ENCODE results near the gene GRK5. TPM values are rescaled to one million over a fixed set of nuclear protein-coding genes. Genes with fewer than 3 reads are reported as not detected.

GRK5 gene
- total RNA-seq, 6 experiments from 2014 or later, result 9.7 to 16.8 (median 15.9) TPM

GRCh38 chr10:119478111-119478802 is 270.9 kb downstream of the GRK5 start:
- Mint-ChIP-seq H3K27ac (no peak overlapping the region), H3K9me3 (0 out of 2 replicates have a peak, but pooled peaks cover 3% of the 10 kb centered on the region), H3K4me3 (no peak overlapping the region), H3K36me3 (ENCODE audit: low read depth) (no peaks in the 10 kb centered on the region), H3K27me3 (ENCODE audit: insufficient read depth) (peaks cover 47% of the 10 kb centered on the region), H3K4me1 (ENCODE audit: low read depth) (peaks cover 13% of the 10 kb centered on the region)
- DNase-seq, result no peak
- TF ChIP-seq, protein P1, sequence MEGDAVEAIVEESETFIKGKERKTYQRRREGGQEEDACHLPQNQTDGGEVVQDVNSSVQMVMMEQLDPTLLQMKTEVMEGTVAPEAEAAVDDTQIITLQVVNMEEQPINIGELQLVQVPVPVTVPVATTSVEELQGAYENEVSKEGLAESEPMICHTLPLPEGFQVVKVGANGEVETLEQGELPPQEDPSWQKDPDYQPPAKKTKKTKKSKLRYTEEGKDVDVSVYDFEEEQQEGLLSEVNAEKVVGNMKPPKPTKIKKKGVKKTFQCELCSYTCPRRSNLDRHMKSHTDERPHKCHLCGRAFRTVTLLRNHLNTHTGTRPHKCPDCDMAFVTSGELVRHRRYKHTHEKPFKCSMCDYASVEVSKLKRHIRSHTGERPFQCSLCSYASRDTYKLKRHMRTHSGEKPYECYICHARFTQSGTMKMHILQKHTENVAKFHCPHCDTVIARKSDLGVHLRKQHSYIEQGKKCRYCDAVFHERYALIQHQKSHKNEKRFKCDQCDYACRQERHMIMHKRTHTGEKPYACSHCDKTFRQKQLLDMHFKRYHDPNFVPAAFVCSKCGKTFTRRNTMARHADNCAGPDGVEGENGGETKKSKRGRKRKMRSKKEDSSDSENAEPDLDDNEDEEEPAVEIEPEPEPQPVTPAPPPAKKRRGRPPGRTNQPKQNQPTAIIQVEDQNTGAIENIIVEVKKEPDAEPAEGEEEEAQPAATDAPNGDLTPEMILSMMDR (IDR thresholded peaks at IDR 0.05), result no peak

- H3K36me3 Mint-ChIP-seq (ENCODE audit: low read depth), result no peaks in the 10 kb centered on the region
- H3K4me1 Mint-ChIP-seq (ENCODE audit: low read depth), result peaks cover 13% of the 10 kb centered on the region
- H3K27ac Mint-ChIP-seq, result no peak overlapping the region
- peaks cover 42% of the 10 kb centered on the region for H3K27me3 Mint-ChIP-seq (ENCODE audit: insufficient read depth)
- TF ChIP-seq, protein P1 (IDR thresholded peaks at IDR 0.05), result no peak
- 0 out of 2 replicates have a peak, but pooled peaks cover 2% of the 10 kb centered on the region for H3K9me3 Mint-ChIP-seq
- H3K4me3 Mint-ChIP-seq, result peak overlapping the region; percentile 49
- DNase-seq, result peak; percentile 18
These were observed 271.5 kb downstream of the GRK5 start for GRCh38 chr10:119478811-119479341.

- peaks cover 13% of the 10 kb centered on the region for H3K4me1 Mint-ChIP-seq (ENCODE audit: low read depth)
- peak overlapping the region; percentile 49; the same call in 1 of the 2 replicates for H3K4me3 Mint-ChIP-seq
- TF ChIP-seq, protein P1 (IDR thresholded peaks at IDR 0.05), result no peak
These were observed 272.2 kb downstream of the GRK5 start for GRCh38 chr10:119479532-119479931.

DNA sequence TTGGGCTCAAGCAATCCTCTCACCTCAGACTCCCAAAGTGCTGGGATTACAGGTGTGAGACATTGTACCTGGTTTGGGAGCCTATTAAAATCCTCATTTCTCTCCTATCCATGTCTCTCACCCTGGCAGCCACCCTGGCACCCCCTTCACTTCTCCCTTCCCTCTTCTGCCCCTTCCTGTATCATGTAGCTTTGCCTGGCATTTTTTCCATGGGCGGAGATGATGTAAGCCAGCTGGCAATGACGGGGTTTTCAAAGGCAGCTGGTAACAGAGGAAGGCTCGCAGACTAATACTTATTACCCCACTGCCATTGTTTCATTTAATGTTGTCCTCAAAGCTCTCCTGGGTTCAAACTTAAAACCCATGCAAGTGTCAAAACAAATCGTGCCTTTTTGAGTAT is 273.3 kb downstream of the GRK5 start:
- Mint-ChIP-seq H3K4me3 (no peak overlapping the region), H3K9me3 (no peaks in the 10 kb centered on the region), H3K4me1 (ENCODE audit: low read depth) (peaks cover 19% of the 10 kb centered on the region), H3K27me3 (ENCODE audit: insufficient read depth) (peaks cover 37% of the 10 kb centered on the region), H3K36me3 (ENCODE audit: low read depth) (no peaks in the 10 kb centered on the region), H3K27ac (no peak overlapping the region)
- TF ChIP-seq, protein P1 (IDR thresholded peaks at IDR 0.05), result no peak
- no peak for DNase-seq

More at GRCh38 chr10:119479532-119479931, 272.2 kb downstream of the GRK5 start:
- no peak for DNase-seq
- Mint-ChIP-seq H3K27ac (no peak overlapping the region), H3K27me3 (ENCODE audit: insufficient read depth) (peaks cover 42% of the 10 kb centered on the region), H3K36me3 (ENCODE audit: low read depth) (no peaks in the 10 kb centered on the region), H3K9me3 (no peaks in the 10 kb centered on the region)

DNA sequence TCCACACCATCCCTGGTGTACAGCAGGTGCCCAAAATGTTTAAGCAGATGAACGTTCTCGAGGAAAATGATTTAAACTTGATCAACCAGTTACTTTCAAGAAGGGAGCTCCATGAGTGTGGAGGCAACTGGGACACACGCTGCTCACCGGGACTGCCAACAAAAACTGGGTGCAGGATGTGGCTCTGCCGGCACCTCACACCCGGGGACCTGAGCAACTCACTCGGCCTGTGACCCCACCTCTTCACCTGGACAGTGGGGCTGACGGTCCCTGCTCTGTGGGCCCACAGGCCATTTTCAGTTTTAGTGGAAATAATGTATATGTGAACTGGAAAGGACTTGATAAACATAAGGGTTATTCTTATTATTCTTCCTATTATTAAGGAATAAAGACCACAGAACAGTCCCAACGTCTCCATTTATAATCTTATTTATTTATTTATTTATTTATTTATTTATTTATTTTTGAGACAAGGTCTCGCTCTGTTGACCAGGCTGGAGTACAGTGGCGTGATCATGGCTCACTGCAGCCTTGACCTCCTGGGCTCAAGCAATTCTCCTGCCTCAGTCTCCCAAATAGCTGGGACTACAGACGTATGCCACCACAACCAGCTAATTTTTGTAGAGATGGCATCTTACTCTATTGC is 274.5 kb downstream of the GRK5 start:
- Mint-ChIP-seq H3K27me3 (ENCODE audit: insufficient read depth) (peaks cover 26% of the 10 kb centered on the region), H3K36me3 (ENCODE audit: low read depth) (no peaks in the 10 kb centered on the region), H3K9me3 (no peaks in the 10 kb centered on the region), H3K4me1 (ENCODE audit: low read depth) (peaks cover 19% of the 10 kb centered on the region), H3K27ac (no peak overlapping the region), H3K4me3 (no peak overlapping the region)
- no peak for DNase-seq
- TF ChIP-seq, protein P1 (IDR thresholded peaks at IDR 0.05), result no peak
